GM23338 (cell line): ENCODE results near the gene GPR171. TPM values are rescaled to one million over a fixed set of nuclear protein-coding genes. Genes with fewer than 3 reads are reported as not detected.

Experiments
- ATAC-seq: fragments of 200-7000 bp; cut with Tn5 transposase; 3 replicates; pipeline ENCODE4 v1.9.1; 2020
- DNase-seq: peaks from one replicate; pipeline ENCODE4 v3.0.0-alpha.2; 2015; ENCODE audit warnings: low spot score
- H2AFZ ChIP-seq: fragments of 200-600 bp; sonication (generic); 2 replicates; pipeline ENCODE4 v1.8.0; 2016; ENCODE audit warnings: antibody characterized with exemption, mild to moderate bottlenecking, moderate library complexity
- H3F3A ChIP-seq: fragments of 200-600 bp; sonication (generic); replicated peaks from 2 replicates; pipeline ENCODE4 v1.8.0; 2017; ENCODE audit warnings: antibody characterized with exemption, mixed run types, low read depth
- H3K27ac ChIP-seq: fragments of 200-600 bp; sonication (generic); 2 replicates; pipeline ENCODE4 v1.6.1; 2016; ENCODE audit warnings: low read depth
- H3K27me3 ChIP-seq: fragments of 200-600 bp; sonication (generic); 2 replicates; pipeline ENCODE4 v1.8.0; 2016; ENCODE audit warnings: mild to moderate bottlenecking, mixed run types, moderate library complexity; ENCODE audit not compliant: insufficient read depth
- H3K36me3 ChIP-seq: fragments of 200-600 bp; sonication (generic); 2 replicates; pipeline ENCODE4 v1.8.0; 2016; ENCODE audit warnings: mild to moderate bottlenecking; ENCODE audit not compliant: insufficient read depth
- H3K4me1 ChIP-seq: fragments of 200-600 bp; sonication (generic); 2 replicates; pipeline ENCODE4 v1.8.0; 2016; ENCODE audit warnings: mild to moderate bottlenecking, moderate library complexity; ENCODE audit not compliant: insufficient read depth
- H3K4me2 ChIP-seq: fragments of 200-600 bp; sonication (generic); 2 replicates; pipeline ENCODE4 v1.7.1; 2017; ENCODE audit warnings: mixed run types
- H3K4me3 ChIP-seq: fragments of 200-600 bp; sonication (generic); 2 replicates; pipeline ENCODE4 v1.6.1; 2016; ENCODE audit warnings: mixed run types
- H3K79me2 ChIP-seq: fragments of 200-600 bp; sonication (generic); replicated peaks from 2 replicates; pipeline ENCODE4 v1.8.0; 2017; ENCODE audit warnings: mild to moderate bottlenecking; ENCODE audit not compliant: insufficient read depth
- H3K9me2 ChIP-seq: fragments of 200-600 bp; sonication (generic); 2 replicates; pipeline ENCODE4 v1.8.0; 2017; ENCODE audit not compliant: insufficient read depth
- H4K20me1 ChIP-seq: fragments of 200-600 bp; sonication (generic); replicated peaks from 2 replicates; pipeline ENCODE4 v1.8.0; 2017; ENCODE audit warnings: mild to moderate bottlenecking; ENCODE audit not compliant: insufficient read depth
- H3K27ac Mint-ChIP-seq: 2 replicates; pipeline ENCODE4 v1.8.0; 2020; ENCODE audit warnings: inconsistent platforms, mild to moderate bottlenecking, moderate library complexity, mixed read lengths
- H3K27me3 Mint-ChIP-seq: 3 replicates; pipeline ENCODE4 v1.8.0; 2022; ENCODE audit warnings: low read depth, mild to moderate bottlenecking, moderate library complexity, mixed read lengths, inconsistent platforms; ENCODE audit not compliant: insufficient read depth, poor library complexity
- H3K36me3 Mint-ChIP-seq: 3 replicates; pipeline ENCODE4 v1.8.0; 2021; ENCODE audit warnings: low read depth, mild to moderate bottlenecking, inconsistent platforms, moderate library complexity, mixed read lengths
- H3K4me1 Mint-ChIP-seq: 3 replicates; pipeline ENCODE4 v1.8.0; 2020; ENCODE audit warnings: mild to moderate bottlenecking, inconsistent platforms, mixed read lengths
- H3K4me3 Mint-ChIP-seq: 3 replicates; pipeline ENCODE4 v1.8.0; 2021; ENCODE audit warnings: moderate library complexity, mild to moderate bottlenecking, inconsistent platforms, mixed read lengths
- H3K9me3 Mint-ChIP-seq: 3 replicates; pipeline ENCODE4 v1.8.0; 2020; ENCODE audit warnings: moderate library complexity, mild to moderate bottlenecking, inconsistent platforms, mixed read lengths
- CREB1 ChIP-seq: fragments of 250-450 bp; sonication (Bioruptor Pico); IDR thresholded peaks from 2 replicates; pipeline ENCODE4 v1.5.0; 2020; ENCODE audit warnings: low read depth, mild to moderate bottlenecking, moderate library complexity
- EZH2 ChIP-seq: fragments of 200-600 bp; sonication (generic); IDR thresholded peaks from one replicate; pipeline ENCODE4 v1.8.0; 2017; ENCODE audit warnings: antibody characterized with exemption, mild to moderate bottlenecking, low read depth; ENCODE audit not compliant: unreplicated experiment
- EZH2phosphoT487 ChIP-seq: fragments of 200-600 bp; sonication (generic); IDR thresholded peaks from one replicate; pipeline ENCODE4 v1.8.1; 2018; ENCODE audit warnings: antibody characterized with exemption; ENCODE audit not compliant: unreplicated experiment
- JUNB ChIP-seq: IDR thresholded peaks from one replicate; pipeline ENCODE4 v1.6.1; 2016; ENCODE audit warnings: antibody characterized with exemption; ENCODE audit not compliant: unreplicated experiment
- NANOG ChIP-seq: IDR thresholded peaks from 2 replicates; pipeline ENCODE4 v1.6.1; 2016; ENCODE audit warnings: antibody characterized with exemption, borderline replicate concordance
- POLR2AphosphoS5 ChIP-seq: IDR thresholded peaks from 2 replicates; pipeline ENCODE4 v1.6.1; 2016; ENCODE audit warnings: antibody characterized with exemption, low read depth
- STAT1 ChIP-seq: IDR thresholded peaks from one replicate; pipeline ENCODE4 v1.6.1; 2016; ENCODE audit warnings: antibody characterized with exemption; ENCODE audit not compliant: unreplicated experiment
- ZNF114 ChIP-seq: fragments of 250-450 bp; sonication (Bioruptor Pico); IDR thresholded peaks from 2 replicates; pipeline ENCODE4 v1.5.0; 2020; ENCODE audit warnings: mild to moderate bottlenecking, moderate library complexity
- ZNF331 ChIP-seq: fragments of 250-450 bp; sonication (Bioruptor Pico); IDR thresholded peaks from 2 replicates; pipeline ENCODE4 v1.5.0; 2020; ENCODE audit warnings: low read depth, mild to moderate bottlenecking, moderate library complexity
- polyA plus RNA-seq: library from polyadenylated mRNA; unstranded; fragments of >200 nt; fragmentation: Nextera tagmentation; extraction: Ambion mirVana; gene quantifications from 2 replicates; pipeline ENCODE4 v1.2.1, GENCODE V29; 2016
- total RNA-seq: library from RNA; depleted of rRNA; stranded (reverse); fragments of >200 nt; shearing (Covaris generic); gene quantifications from 2 replicates; pipeline ENCODE4 v1.2.3, GENCODE V29; 2014
- TF ChIP-seq, protein P1 (sequence below): fragments of 250-450 bp; sonication (Bioruptor Pico); IDR thresholded peaks from 2 replicates; pipeline ENCODE4 v1.5.0; 2020; ENCODE audit warnings: mild to moderate bottlenecking, moderate library complexity

GPR171 gene
- total and polyA plus RNA-seq, 2 experiments from 2014 or later: 3.4 TPM; not detected in 1

DNA sequence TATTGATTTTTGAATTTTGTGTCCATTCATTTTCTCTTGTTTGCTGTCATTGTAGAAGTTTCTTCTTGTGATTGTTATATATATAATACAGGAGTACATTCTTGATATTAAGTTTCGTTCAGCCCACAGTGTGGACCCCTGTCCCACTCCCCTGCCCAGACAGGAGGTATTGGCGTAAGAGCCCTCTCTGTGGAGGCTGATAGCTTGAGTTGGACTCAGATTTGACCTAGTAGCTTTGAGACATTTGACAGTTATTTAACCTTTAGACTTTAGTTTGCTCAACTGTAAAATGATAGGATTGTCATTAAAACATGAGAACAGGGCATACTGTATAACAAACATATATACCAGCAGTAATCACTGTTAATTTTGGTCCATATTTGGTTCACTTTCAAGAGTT lies 27.1 kb downstream of the GPR171 start (continued):
- TF ChIP-seq, protein P1, sequence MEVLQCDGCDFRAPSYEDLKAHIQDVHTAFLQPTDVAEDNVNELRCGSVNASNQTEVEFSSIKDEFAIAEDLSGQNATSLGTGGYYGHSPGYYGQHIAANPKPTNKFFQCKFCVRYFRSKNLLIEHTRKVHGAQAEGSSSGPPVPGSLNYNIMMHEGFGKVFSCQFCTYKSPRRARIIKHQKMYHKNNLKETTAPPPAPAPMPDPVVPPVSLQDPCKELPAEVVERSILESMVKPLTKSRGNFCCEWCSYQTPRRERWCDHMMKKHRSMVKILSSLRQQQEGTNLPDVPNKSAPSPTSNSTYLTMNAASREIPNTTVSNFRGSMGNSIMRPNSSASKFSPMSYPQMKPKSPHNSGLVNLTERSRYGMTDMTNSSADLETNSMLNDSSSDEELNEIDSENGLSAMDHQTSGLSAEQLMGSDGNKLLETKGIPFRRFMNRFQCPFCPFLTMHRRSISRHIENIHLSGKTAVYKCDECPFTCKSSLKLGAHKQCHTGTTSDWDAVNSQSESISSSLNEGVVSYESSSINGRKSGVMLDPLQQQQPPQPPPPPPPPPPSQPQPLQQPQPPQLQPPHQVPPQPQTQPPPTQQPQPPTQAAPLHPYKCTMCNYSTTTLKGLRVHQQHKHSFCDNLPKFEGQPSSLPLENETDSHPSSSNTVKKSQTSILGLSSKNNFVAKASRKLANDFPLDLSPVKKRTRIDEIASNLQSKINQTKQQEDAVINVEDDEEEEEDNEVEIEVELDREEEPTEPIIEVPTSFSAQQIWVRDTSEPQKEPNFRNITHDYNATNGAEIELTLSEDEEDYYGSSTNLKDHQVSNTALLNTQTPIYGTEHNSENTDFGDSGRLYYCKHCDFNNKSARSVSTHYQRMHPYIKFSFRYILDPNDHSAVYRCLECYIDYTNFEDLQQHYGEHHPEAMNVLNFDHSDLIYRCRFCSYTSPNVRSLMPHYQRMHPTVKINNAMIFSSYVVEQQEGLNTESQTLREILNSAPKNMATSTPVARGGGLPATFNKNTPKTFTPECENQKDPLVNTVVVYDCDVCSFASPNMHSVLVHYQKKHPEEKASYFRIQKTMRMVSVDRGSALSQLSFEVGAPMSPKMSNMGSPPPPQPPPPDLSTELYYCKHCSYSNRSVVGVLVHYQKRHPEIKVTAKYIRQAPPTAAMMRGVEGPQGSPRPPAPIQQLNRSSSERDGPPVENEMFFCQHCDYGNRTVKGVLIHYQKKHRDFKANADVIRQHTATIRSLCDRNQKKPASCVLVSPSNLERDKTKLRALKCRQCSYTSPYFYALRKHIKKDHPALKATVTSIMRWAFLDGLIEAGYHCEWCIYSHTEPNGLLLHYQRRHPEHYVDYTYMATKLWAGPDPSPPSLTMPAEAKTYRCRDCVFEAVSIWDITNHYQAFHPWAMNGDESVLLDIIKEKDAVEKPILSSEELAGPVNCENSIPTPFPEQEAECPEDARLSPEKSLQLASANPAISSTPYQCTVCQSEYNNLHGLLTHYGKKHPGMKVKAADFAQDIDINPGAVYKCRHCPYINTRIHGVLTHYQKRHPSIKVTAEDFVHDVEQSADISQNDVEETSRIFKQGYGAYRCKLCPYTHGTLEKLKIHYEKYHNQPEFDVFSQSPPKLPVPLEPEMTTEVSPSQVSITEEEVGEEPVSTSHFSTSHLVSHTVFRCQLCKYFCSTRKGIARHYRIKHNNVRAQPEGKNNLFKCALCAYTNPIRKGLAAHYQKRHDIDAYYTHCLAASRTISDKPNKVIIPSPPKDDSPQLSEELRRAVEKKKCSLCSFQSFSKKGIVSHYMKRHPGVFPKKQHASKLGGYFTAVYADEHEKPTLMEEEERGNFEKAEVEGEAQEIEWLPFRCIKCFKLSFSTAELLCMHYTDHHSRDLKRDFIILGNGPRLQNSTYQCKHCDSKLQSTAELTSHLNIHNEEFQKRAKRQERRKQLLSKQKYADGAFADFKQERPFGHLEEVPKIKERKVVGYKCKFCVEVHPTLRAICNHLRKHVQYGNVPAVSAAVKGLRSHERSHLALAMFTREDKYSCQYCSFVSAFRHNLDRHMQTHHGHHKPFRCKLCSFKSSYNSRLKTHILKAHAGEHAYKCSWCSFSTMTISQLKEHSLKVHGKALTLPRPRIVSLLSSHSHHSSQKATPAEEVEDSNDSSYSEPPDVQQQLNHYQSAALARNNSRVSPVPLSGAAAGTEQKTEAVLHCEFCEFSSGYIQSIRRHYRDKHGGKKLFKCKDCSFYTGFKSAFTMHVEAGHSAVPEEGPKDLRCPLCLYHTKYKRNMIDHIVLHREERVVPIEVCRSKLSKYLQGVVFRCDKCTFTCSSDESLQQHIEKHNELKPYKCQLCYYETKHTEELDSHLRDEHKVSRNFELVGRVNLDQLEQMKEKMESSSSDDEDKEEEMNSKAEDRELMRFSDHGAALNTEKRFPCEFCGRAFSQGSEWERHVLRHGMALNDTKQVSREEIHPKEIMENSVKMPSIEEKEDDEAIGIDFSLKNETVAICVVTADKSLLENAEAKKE (CRISPR knock-in tag): no peak
- no peak for TF ChIP-seq POLR2AphosphoS5
- no peak for TF ChIP-seq EZH2
- TF ChIP-seq NANOG: no peak
- no peak for TF ChIP-seq JUNB
- TF ChIP-seq ZNF331 (CRISPR knock-in tag): no peak

DNA sequence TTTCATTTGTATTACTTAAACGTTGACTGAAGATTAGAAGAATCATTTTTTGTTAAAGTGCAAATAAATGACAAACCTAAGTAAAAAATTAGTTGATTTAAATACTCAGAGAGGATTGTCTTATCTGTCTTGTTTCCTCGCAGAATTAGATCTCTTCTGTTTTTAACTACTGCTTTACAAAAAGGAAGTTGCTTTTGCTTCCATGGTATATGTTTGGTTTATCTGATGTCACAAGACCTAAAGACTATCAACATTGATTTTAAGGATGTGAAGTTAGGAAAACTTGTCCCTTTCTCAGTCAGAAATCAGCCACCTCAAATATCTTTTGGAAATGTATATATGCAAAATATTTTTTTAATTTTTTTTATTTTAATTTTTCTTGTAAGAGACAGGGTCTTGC lies 28.7 kb downstream of the GPR171 start:
- Mint-ChIP-seq H3K9me3 (no peaks in the 10 kb centered on the region), H3K4me3 (no peak overlapping the region), H3K27ac (no peak overlapping the region), H3K27me3 (no peaks in the 10 kb centered on the region), H3K4me1 (peaks cover 29% of the 10 kb centered on the region), H3K36me3 (no peaks in the 10 kb centered on the region)
- ATAC-seq (no peak), DNase-seq (no peak)
- Histone ChIP-seq H3K36me3 (no peaks in the 10 kb centered on the region), H4K20me1 (no peaks in the 10 kb centered on the region), H3K4me1 (no peaks in the 10 kb centered on the region), H3K4me2 (no peak overlapping the region), H2AFZ (no peak overlapping the region), H3K9me2 (no peaks in the 10 kb centered on the region), H3F3A (no peaks in the 10 kb centered on the region), H3K27ac (no peak overlapping the region), H3K79me2 (no peaks in the 10 kb centered on the region), H3K4me3 (no peak overlapping the region), H3K27me3 (no peaks in the 10 kb centered on the region)
- no peak for TF ChIP-seq EZH2phosphoT487
- no peak for TF ChIP-seq EZH2
- TF ChIP-seq STAT1: no peak
- TF ChIP-seq, protein P1 (CRISPR knock-in tag): no peak
- no peak for TF ChIP-seq ZNF114 (CRISPR knock-in tag)
- TF ChIP-seq JUNB: no peak
- no peak for TF ChIP-seq CREB1 (CRISPR knock-in tag)
